ENCODE data around the gene RNF167. TPM values are rescaled to one million over a fixed set of nuclear protein-coding genes. Genes with fewer than 3 reads are reported as not detected.
A peak's percentile ranks its signal among the peaks of the same experiment; 100 is the strongest.

Gene RNF167
- polyA plus RNA-seq, 12 donors: 65.5 to 159 (median 73.9) TPM; not detected in 1

DNA sequence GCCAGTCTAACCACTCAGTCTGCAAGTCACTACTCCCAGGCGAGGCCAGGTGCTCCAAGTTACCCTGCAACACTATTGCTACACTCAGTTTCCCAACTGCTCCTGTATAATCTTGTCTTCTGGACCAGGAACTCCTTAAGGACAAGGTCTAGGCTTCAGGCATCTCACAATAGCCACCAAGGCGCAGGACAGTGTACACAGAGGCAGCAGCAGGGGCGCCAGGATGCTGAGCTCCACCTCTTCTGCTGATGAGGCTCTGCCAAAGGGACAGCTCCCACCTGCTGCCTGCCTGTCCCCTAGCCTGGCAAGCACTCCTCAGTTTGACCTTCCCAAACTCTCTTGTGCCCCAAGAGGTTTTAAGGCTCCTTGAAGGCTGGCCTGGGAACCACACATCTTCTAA is 3.6 kb upstream of the RNF167 start:
- no peak for DNase-seq

- DNase-seq: no peak
Measured at GRCh38 chr17:4937553-4937952, 2.5 kb upstream of the RNF167 start.

DNA sequence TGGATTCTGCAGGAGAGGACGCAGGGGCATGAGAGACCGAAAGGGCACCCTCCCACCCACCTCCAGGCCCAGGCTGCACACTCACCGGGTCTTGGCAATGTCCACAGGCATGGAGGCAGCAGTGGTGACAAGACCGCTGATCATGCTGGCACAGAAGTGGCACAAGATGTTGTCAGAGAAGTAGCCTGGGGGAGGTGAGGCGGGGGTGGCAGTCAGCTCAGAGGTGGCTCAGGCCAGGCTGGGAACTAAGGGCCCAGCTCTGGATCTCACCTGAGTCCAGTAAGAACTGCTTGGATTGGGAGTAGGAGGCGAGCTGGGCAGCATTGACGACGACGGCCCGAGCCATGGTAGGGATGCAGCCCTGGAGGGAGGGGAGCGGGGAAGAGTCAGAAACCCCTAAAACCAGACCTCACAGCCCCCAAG is 2.0 kb upstream of the RNF167 start:
- DNase-seq: no peak

DNA sequence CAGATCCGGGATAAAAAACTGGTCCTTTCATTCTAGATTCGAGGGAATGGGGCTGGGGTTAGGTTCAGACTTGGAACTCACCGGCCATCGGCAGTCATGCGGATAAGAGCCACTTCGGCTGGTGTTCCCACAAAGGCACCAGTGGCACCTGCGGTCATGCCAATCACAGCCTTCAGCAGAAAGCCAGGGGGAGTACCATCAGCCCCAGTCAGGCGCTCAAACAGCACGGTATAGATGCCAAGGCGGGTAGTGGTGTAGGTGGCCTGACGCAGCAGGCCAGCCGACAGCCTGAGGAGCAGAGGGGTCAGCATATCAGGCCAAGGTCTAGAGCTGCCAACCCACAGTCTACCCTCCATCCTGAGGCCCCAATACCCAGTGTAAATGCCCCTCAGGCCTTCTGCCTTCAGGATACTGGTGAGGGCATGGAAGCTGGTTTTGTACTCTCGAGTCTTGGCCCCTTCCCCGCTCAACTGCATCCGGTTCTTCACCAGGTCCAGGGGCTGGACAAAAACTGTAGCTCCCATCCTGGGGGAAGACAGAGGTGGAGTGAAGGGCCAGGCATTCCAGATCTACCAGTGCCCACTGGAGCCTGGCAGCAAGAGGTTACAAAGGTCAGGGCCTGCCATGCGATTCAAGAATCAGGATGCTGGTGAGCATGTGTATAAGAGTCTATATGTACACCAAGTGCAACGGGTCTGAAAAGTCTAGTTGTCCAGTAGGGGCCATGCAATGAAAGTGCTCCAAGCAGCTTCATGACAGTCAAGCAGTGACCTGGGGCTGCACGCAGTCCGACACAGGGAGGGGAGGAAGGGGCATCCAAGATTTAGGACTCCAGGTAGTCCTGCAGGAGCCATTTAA is 1.2 kb upstream of the RNF167 start:
- DNase-seq: no peak

DNA sequence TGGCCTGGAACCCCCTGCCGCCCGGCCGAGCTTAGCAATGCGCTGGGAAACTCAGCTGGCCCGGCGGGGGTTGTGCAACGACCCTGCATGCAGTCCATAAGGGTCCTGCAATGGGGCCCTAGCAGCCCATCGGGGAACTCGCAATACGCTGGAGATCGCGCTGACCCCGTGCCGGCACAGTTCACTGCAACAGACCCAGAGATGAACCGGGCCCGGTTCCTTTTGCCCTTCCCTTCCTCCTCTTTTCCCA is 597 bp upstream of the RNF167 start:
- no peak for DNase-seq

DNA sequence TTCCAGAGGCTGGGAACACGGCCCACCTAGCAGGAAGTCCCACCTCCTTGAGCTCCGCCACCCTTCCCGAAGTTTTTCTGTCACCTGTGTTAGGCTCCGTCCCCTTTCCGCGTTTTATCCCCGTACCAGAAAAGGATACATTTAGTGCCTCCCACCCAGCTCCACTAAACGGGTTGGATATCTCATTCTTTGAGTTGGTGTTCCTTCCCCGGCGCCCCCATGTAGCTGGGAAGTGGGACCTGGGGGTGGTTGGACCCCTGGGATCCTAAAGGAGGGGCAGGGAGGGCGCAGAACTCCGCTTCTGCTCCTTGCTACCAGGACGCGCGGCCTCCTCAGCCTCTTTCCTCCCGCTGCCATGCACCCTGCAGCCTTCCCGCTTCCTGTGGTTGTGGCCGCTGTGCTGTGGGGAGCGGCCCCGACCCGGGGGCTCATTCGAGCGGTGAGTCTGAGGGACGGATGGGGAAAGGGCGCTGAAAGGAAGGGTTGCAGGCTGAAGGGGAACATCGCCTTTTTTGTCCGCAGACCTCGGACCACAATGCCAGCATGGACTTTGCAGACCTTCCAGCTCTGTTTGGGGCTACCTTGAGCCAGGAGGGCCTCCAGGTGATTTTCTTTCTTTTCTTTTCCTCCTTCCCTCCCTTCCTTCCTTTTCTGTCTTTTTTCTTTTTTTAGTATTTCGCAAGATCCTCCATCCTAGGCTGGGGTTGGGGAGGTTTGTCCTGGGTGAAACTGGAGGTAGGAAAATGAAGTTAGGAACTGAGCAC is 669 bp downstream of the RNF167 start:
- no peak for DNase-seq

- no peak for DNase-seq
Measured at GRCh38 chr17:4941319-4941610, 1.2 kb downstream of the RNF167 start.

DNA sequence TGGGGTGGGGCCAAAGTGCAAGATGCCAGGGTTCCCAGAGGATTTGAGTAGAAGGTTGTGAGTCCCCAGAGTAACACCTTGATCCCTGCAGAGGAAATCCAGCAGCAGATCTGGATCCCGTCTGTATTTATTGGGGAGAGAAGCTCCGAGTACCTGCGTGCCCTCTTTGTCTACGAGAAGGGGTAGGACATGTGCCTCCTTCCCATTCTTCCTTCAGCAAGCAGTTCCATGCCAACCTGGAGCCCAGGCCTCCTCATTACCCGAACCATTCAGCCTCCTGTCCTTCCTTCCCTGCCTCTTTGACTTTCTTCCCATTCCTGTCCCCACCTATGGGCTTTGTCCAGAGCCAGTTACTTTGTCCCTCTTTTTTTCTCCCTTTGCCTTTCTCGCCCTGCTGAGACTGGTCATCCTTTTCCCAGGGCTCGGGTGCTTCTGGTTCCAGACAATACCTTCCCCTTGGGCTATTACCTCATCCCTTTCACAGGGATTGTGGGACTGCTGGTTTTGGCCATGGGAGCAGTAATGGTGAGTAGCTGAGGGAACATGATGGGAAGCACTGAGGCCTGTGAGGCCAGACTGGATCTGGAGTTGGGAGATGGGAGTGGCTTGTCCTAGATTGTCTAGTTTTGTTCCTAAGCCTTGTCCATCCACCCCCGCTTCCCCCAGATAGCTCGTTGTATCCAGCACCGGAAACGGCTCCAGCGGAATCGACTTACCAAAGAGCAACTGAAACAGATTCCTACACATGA is 2.9 kb downstream of the RNF167 start:
- DNase-seq: no peak

GRCh38 chr17:4944163-4944553 is 4.1 kb downstream of the RNF167 start:
- no peak for DNase-seq

GRCh38 chr17:4944554-4945175 is 4.6 kb downstream of the RNF167 start:
- no peak for DNase-seq

GRCh38 chr17:4945176-4945943 is 5.3 kb downstream of the RNF167 start:
- no peak for DNase-seq

DNA sequence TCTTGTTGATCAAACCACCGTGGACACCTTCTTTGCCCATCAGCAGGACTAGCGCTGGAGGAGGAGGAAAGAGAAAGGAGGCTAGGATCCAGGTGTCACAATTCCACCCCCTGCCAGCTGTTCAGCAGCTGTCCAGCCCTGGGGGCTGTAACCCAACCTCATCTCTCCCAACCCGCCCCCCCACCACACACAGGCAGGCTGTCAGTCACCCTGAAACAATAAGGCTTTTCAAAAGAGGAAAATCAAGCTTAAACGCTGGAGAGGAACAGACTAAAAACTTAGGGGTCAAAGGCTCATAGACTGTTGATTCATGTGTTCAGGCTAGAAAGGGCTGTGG is 5.8 kb downstream of the RNF167 start:
- no peak for DNase-seq

- DNase-seq: no peak
Measured at GRCh38 chr17:4946312-4946976, 6.4 kb downstream of the RNF167 start.

- no peak for DNase-seq
Measured at GRCh38 chr17:4947010-4947410, 6.9 kb downstream of the RNF167 start.

DNA sequence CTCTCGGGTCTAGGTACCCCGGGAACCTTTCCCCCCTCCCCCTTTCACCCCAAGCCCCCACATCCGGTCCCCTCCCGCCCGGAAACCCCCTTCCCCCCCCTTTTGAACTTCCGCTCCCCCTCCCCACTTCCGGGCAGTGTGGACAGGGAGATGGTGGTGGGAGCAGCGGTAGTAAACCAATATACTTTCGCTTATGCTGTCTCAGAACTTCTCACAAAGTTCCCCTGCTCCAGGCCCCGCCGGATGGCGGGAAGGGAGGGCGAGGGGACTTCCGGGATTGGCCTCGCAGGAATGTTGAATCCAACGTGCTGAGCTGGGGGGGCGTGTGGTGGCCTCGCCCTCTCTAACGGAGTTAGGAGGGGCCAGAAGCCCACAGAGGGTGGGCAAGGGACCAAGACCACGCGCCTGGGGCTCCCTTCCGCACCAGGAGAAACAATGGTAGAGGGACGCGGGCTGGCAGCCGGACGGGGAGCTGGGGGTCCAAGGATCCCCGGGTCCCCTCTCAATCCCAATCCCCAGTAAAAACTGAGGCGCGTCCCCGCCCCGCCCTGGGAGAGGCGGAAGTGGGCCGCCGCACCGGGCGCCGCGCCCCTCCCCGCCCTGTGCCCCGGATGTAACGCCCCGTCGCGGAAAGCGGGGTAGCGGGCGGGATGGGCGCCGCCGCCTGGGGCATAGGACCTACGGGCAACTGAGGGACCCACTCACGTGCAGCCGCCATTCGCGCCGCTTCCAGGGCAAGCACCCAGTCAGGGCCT is 7.5 kb downstream of the RNF167 start:
- DNase-seq: peak; percentile 63

- peak; percentile 94 for DNase-seq
Measured at GRCh38 chr17:4948166-4948930, 8.3 kb downstream of the RNF167 start, which contains the start of gene PFN1. Gene PFN1, minus strand, starts transcription at chr17:4948530. Its CDS starts 136 bp downstream, at chr17:4948394.

DNA sequence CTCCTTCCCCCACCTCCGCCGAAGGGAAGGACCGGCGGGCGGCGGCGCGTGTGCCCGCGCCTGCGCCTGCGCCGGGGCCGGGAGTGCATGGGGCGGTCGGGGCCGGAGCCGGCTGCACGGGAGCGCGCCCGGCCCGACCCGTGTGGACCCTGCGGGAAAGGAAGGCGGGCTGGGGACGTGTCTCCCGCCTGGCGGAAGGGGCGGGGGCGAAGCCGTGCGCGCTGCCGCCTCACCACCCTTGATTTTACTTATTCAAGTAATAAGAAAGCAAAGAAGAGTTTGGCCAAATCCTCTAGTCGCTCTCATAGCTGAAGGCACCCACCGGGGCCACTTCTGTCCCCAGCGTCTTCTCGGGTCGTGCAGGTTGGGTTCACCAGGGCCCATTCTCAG is 8.9 kb downstream of the RNF167 start:
- DNase-seq: peak; percentile 86

- peak; percentile 68 for DNase-seq
Measured at GRCh38 chr17:4949321-4950074, 9.4 kb downstream of the RNF167 start.

Data from muscle of arm (tissue), 12 donors.